Activated naive CD8-positive, alpha-beta T cell (primary cell): ENCODE data around the gene CYS1.
"Not testable (repeated sequence)": the region's sequence is repeated elsewhere in the genome, so short reads cannot be mapped to it uniquely, and the experiment has no call there.

Experiments
- H3K27ac Mint-ChIP-seq: one replicate; pipeline ENCODE4 v1.8.0; 2021; ENCODE audit warnings: mixed read lengths
- H3K27me3 Mint-ChIP-seq: one replicate; pipeline ENCODE4 v1.8.0; 2021; ENCODE audit warnings: mixed read lengths
- H3K36me3 Mint-ChIP-seq: one replicate; pipeline ENCODE4 v1.8.0; 2021; ENCODE audit warnings: mixed read lengths
- H3K4me1 Mint-ChIP-seq: one replicate; pipeline ENCODE4 v1.8.0; 2021; ENCODE audit warnings: low read depth, mixed read lengths
- H3K4me3 Mint-ChIP-seq: one replicate; pipeline ENCODE4 v1.8.0; 2021; ENCODE audit warnings: mild to moderate bottlenecking, mixed read lengths
- H3K9me3 Mint-ChIP-seq: one replicate; pipeline ENCODE4 v1.8.0; 2021; ENCODE audit warnings: low read depth, mixed read lengths

The CYS1 gene

GRCh38 chr2:10038123-10038522, 42.1 kb downstream of the CYS1 start:
- Mint-ChIP-seq H3K36me3 (no peaks in the 10 kb centered on the region), H3K27ac (no peak overlapping the region), H3K4me1 (peaks cover 16% of the 10 kb centered on the region), H3K9me3 (no peaks in the 10 kb centered on the region), H3K4me3 (no peak overlapping the region), H3K27me3 (no peaks in the 10 kb centered on the region)

GRCh38 chr2:10036095-10036884, 43.9 kb downstream of the CYS1 start:
- no peaks in the 10 kb centered on the region for H3K27me3 Mint-ChIP-seq
- H3K27ac Mint-ChIP-seq, result no peak overlapping the region
- H3K36me3 Mint-ChIP-seq, result no peaks in the 10 kb centered on the region
- no peaks in the 10 kb centered on the region for H3K9me3 Mint-ChIP-seq
- no peak overlapping the region for H3K4me3 Mint-ChIP-seq
- H3K4me1 Mint-ChIP-seq, result peaks cover 7% of the 10 kb centered on the region

GRCh38 chr2:10035633-10036032, 44.6 kb downstream of the CYS1 start:
- no peaks in the 10 kb centered on the region for H3K9me3 Mint-ChIP-seq
- H3K27ac Mint-ChIP-seq, result no peak overlapping the region
- H3K4me1 Mint-ChIP-seq, result peaks cover 6% of the 10 kb centered on the region
- no peaks in the 10 kb centered on the region for H3K27me3 Mint-ChIP-seq
- H3K4me3 Mint-ChIP-seq, result no peak overlapping the region
- H3K36me3 Mint-ChIP-seq, result no peaks in the 10 kb centered on the region

GRCh38 chr2:10035053-10035422, 45.2 kb downstream of the CYS1 start:
- peak overlapping the region; percentile 22 for H3K27ac Mint-ChIP-seq
- no peaks in the 10 kb centered on the region for H3K27me3 Mint-ChIP-seq
- H3K4me3 Mint-ChIP-seq, result no peak overlapping the region
- H3K9me3 Mint-ChIP-seq, result no peaks in the 10 kb centered on the region
- no peaks in the 10 kb centered on the region for H3K36me3 Mint-ChIP-seq
- H3K4me1 Mint-ChIP-seq, result peaks cover 10% of the 10 kb centered on the region

GRCh38 chr2:10034333-10035052, 45.7 kb downstream of the CYS1 start:
- peak overlapping the region; percentile 22 for H3K27ac Mint-ChIP-seq
- H3K4me3 Mint-ChIP-seq, result no peak overlapping the region
- no peaks in the 10 kb centered on the region for H3K27me3 Mint-ChIP-seq
- no peaks in the 10 kb centered on the region for H3K36me3 Mint-ChIP-seq
- H3K9me3 Mint-ChIP-seq, result no peaks in the 10 kb centered on the region
- peaks cover 15% of the 10 kb centered on the region for H3K4me1 Mint-ChIP-seq

GRCh38 chr2:10033251-10034006, 46.8 kb downstream of the CYS1 start:
- H3K9me3 Mint-ChIP-seq, result no peaks in the 10 kb centered on the region
- H3K36me3 Mint-ChIP-seq, result no peaks in the 10 kb centered on the region
- H3K4me3 Mint-ChIP-seq, result no peak overlapping the region
- peaks cover 23% of the 10 kb centered on the region for H3K4me1 Mint-ChIP-seq
- H3K27me3 Mint-ChIP-seq, result no peaks in the 10 kb centered on the region
- no peak overlapping the region for H3K27ac Mint-ChIP-seq

GRCh38 chr2:10032746-10033105, 47.5 kb downstream of the CYS1 start:
- Mint-ChIP-seq H3K36me3 (no peaks in the 10 kb centered on the region), H3K4me3 (no peak overlapping the region), H3K4me1 (peaks cover 29% of the 10 kb centered on the region), H3K9me3 (no peaks in the 10 kb centered on the region), H3K27me3 (no peaks in the 10 kb centered on the region), H3K27ac (no peak overlapping the region)

GRCh38 chr2:10031886-10032745, 48.1 kb downstream of the CYS1 start:
- no peaks in the 10 kb centered on the region for H3K36me3 Mint-ChIP-seq
- H3K4me1 Mint-ChIP-seq, result peaks cover 32% of the 10 kb centered on the region
- H3K4me3 Mint-ChIP-seq, result no peak overlapping the region
- no peaks in the 10 kb centered on the region for H3K9me3 Mint-ChIP-seq
- H3K27me3 Mint-ChIP-seq, result no peaks in the 10 kb centered on the region
- H3K27ac Mint-ChIP-seq, result no peak overlapping the region

- not testable (repeated sequence) for H3K4me3 Mint-ChIP-seq, H3K36me3 Mint-ChIP-seq, H3K9me3 Mint-ChIP-seq, H3K27me3 Mint-ChIP-seq, H3K27ac Mint-ChIP-seq
- peaks cover 31% of the 10 kb centered on the region for H3K4me1 Mint-ChIP-seq
Observed at GRCh38 chr2:10030798-10031197, 49.4 kb downstream of the CYS1 start.

- Mint-ChIP-seq H3K9me3 (no peaks in the 10 kb centered on the region), H3K27me3 (no peaks in the 10 kb centered on the region), H3K4me1 (peaks cover 28% of the 10 kb centered on the region), H3K4me3 (no peak overlapping the region), H3K36me3 (no peaks in the 10 kb centered on the region), H3K27ac (no peak overlapping the region)
Observed at GRCh38 chr2:10030311-10030736, 49.9 kb downstream of the CYS1 start.

- Mint-ChIP-seq H3K9me3 (no peaks in the 10 kb centered on the region), H3K27ac (peak overlapping the region; percentile 51), H3K4me1 (peaks cover 28% of the 10 kb centered on the region), H3K36me3 (no peaks in the 10 kb centered on the region), H3K27me3 (no peaks in the 10 kb centered on the region), H3K4me3 (peak overlapping the region; percentile 42)
Observed at GRCh38 chr2:10029875-10030223, 50.4 kb downstream of the CYS1 start.

- Mint-ChIP-seq H3K9me3 (no peaks in the 10 kb centered on the region), H3K27ac (peak overlapping the region; percentile 51), H3K36me3 (no peaks in the 10 kb centered on the region), H3K4me3 (peak overlapping the region; percentile 42), H3K27me3 (no peaks in the 10 kb centered on the region), H3K4me1 (peaks cover 26% of the 10 kb centered on the region)
Observed at GRCh38 chr2:10028988-10029874, 51.0 kb downstream of the CYS1 start.

- H3K36me3 Mint-ChIP-seq, result no peaks in the 10 kb centered on the region
- H3K9me3 Mint-ChIP-seq, result no peaks in the 10 kb centered on the region
- H3K4me3 Mint-ChIP-seq, result no peak overlapping the region
- H3K27me3 Mint-ChIP-seq, result no peaks in the 10 kb centered on the region
- no peak overlapping the region for H3K27ac Mint-ChIP-seq
- H3K4me1 Mint-ChIP-seq, result peaks cover 26% of the 10 kb centered on the region
Observed at GRCh38 chr2:10028407-10028987, 51.7 kb downstream of the CYS1 start.
